Measurements from ENCODE around the gene POLQ. TPM values are rescaled to one million over a fixed set of nuclear protein-coding genes. Genes with fewer than 3 reads are reported as not detected.
A peak's percentile ranks its signal among the peaks of the same experiment; 100 is the strongest.

POLQ gene
- polyA plus RNA-seq, 3 donors = 0.03 TPM; not detected in 1

DNA sequence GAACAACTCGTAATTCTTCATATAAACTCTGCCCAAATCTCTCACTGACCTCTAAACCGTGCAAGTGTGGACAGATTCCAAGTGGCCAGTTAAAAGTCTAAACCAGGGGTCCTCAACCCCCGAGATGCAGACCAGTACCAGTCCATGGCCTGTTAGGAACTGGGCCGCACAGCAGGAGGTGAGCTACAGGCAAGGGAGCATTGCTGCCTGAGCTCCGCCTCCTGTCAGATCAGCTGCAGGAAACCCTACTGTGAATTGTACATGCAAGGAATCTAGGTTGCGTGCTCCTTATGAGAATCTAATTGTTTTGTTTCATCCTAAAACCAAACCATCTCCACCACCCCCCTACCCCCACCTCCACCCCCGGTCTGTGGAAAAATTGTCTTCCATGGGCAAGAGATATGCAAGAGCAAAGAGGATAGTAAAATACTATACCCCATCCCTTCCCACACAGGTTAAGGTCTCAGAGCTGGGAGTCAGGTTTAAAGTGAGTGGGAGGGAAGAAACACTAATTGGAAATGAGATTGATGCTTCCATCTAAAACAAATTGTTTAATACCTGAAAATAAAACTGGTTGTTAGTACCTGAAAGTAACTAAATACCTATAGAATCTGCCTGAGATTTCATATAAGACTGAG is 54.0 kb downstream of the POLQ start:
- H3K27ac Mint-ChIP-seq = peak overlapping the region in 3 of 7 donors; percentile 6 to 52 (median 33)
- no peaks in the 10 kb centered on the region for H3K27me3 Mint-ChIP-seq (ENCODE audit: low read depth in 3 of 3)
- peaks cover 12 to 80% of the 10 kb centered on the region in 2 donors for H3K36me3 ChIP-seq (replicated peaks in 1 of 2; ENCODE audit: control insufficient read depth in 1 of 2, insufficient read depth in 2 of 2, low read length in 2 of 2)
- no peak overlapping the region for H3K4me3 ChIP-seq (replicated peaks in 1 of 3; ENCODE audit: low read depth in 2 of 3, low read length in 3 of 3)
- no peak overlapping the region for H2AFZ ChIP-seq (ENCODE audit: insufficient read depth, low read depth, low read length, poor library complexity, severe bottlenecking)
- H3K4me1 Mint-ChIP-seq = peaks cover 5% of the 10 kb centered on the region
- DNase-seq = no peak
- no peaks in the 10 kb centered on the region for H3K4me1 ChIP-seq (ENCODE audit: control insufficient read depth in 1 of 2, insufficient read depth in 2 of 2, low read length in 2 of 2)
- H3K36me3 Mint-ChIP-seq = peaks cover 51 to 87% of the 10 kb centered on the region in 2 donors
- H4K20me1 ChIP-seq (ENCODE audit: insufficient read depth, low read length) = no peaks in the 10 kb centered on the region
- H3K9me3 ChIP-seq (replicated peaks in 1 of 2; ENCODE audit: control insufficient read depth in 1 of 2, insufficient read depth in 1 of 2, low read length in 2 of 2) = no peaks in the 10 kb centered on the region
- intact Hi-C loops (cut with micrococcal nuclease) = no loop called here
- no peaks in the 10 kb centered on the region for H3K79me2 ChIP-seq (ENCODE audit: insufficient read depth, low read length)
- WGBS (ENCODE audit: insufficient coverage) = 95% methylated on average over 4 of the region's 7 CpGs
- no peak overlapping the region for H3K9ac ChIP-seq (ENCODE audit: insufficient read depth, low read length, poor library complexity, severe bottlenecking)
- no peaks in the 10 kb centered on the region for H3K27me3 ChIP-seq (ENCODE audit: control insufficient read depth in 2 of 2, insufficient read depth in 2 of 2, low read length in 2 of 2)
- H3K4me2 ChIP-seq (replicated peaks; ENCODE audit: extremely low read depth, low read length, poor library complexity, severe bottlenecking) = no peak overlapping the region
- H3K4me3 Mint-ChIP-seq = no peak overlapping the region
- H3K9me3 Mint-ChIP-seq = no peaks in the 10 kb centered on the region
- TF ChIP-seq CTCF (IDR thresholded peaks at IDR 0.05) = no peak
- no peak overlapping the region for H3K27ac ChIP-seq (ENCODE audit: low read depth in 1 of 2, low read length in 2 of 2)

DNA sequence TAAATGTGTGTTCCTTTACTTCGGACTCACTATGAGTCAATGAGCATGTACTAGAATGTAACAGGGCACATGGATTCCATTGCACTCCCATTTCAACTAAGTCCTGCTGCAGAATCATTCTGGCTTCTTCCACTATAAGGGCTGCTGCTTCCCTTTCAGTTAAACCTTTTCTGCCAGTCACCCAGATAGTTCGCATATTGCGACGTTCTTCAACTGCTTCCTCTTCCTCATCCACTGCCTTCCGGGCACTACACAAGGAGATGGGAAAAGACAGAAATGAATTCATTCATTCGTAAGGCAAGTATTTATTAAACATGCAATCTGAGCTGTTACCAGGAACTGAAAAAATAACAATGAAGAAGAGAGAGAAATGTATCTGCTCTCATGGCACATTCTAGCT is 55.6 kb downstream of the POLQ start:
- Histone ChIP-seq H3K4me3 (replicated peaks in 1 of 3; ENCODE audit: low read depth in 2 of 3, low read length in 3 of 3) (no peak overlapping the region), H3K27ac (ENCODE audit: low read depth in 1 of 2, low read length in 2 of 2) (peak overlapping the region in 1 of 2 donors; percentile 13), H3K79me2 (ENCODE audit: insufficient read depth, low read length) (no peaks in the 10 kb centered on the region), H3K4me2 (replicated peaks; ENCODE audit: extremely low read depth, low read length, poor library complexity, severe bottlenecking) (no peak overlapping the region), H3K27me3 (ENCODE audit: control insufficient read depth in 2 of 2, insufficient read depth in 2 of 2, low read length in 2 of 2) (no peaks in the 10 kb centered on the region), H3K9ac (ENCODE audit: insufficient read depth, low read length, poor library complexity, severe bottlenecking) (no peak overlapping the region), H3K36me3 (replicated peaks in 1 of 2; ENCODE audit: control insufficient read depth in 1 of 2, insufficient read depth in 2 of 2, low read length in 2 of 2) (peaks cover 12 to 68% of the 10 kb centered on the region in 2 donors), H3K9me3 (replicated peaks in 1 of 2; ENCODE audit: control insufficient read depth in 1 of 2, insufficient read depth in 1 of 2, low read length in 2 of 2) (no peaks in the 10 kb centered on the region), H3K4me1 (ENCODE audit: control insufficient read depth in 1 of 2, insufficient read depth in 2 of 2, low read length in 2 of 2) (no peaks in the 10 kb centered on the region), H2AFZ (ENCODE audit: insufficient read depth, low read depth, low read length, poor library complexity, severe bottlenecking) (no peak overlapping the region), H4K20me1 (ENCODE audit: insufficient read depth, low read length) (no peaks in the 10 kb centered on the region)
- TF ChIP-seq CTCF (IDR thresholded peaks at IDR 0.05) = no peak
- H3K4me3 Mint-ChIP-seq = no peak overlapping the region
- H3K36me3 Mint-ChIP-seq = peaks cover 42 to 76% of the 10 kb centered on the region in 2 donors
- peak overlapping the region in 1 of 7 donors; percentile 16 for H3K27ac Mint-ChIP-seq
- no CpG with 5 or more reads among the region's 6 CpGs for WGBS (ENCODE audit: insufficient coverage)
- peaks cover 5% of the 10 kb centered on the region for H3K4me1 Mint-ChIP-seq
- peaks cover 0 to 1% (median 0%) of the 10 kb centered on the region in 3 donors for H3K27me3 Mint-ChIP-seq (ENCODE audit: low read depth in 3 of 3)
- peak in 2 of 3 donors; percentile 1 to 6 for DNase-seq
- intact Hi-C loops (cut with micrococcal nuclease) = no loop called here
- peaks cover 0 to 1% (median 0%) of the 10 kb centered on the region in 7 donors for H3K9me3 Mint-ChIP-seq

Measured in CD14-positive monocyte (primary cell).